SW 1271 (cell line): Measurements from ENCODE around the gene MARK1.

Experiments
- DNase-seq, 2 experiments: peaks; one replicate each; lab custom pipeline; 2025; lab: John Stamatoyannopoulos, UW

MARK1 gene

DNA sequence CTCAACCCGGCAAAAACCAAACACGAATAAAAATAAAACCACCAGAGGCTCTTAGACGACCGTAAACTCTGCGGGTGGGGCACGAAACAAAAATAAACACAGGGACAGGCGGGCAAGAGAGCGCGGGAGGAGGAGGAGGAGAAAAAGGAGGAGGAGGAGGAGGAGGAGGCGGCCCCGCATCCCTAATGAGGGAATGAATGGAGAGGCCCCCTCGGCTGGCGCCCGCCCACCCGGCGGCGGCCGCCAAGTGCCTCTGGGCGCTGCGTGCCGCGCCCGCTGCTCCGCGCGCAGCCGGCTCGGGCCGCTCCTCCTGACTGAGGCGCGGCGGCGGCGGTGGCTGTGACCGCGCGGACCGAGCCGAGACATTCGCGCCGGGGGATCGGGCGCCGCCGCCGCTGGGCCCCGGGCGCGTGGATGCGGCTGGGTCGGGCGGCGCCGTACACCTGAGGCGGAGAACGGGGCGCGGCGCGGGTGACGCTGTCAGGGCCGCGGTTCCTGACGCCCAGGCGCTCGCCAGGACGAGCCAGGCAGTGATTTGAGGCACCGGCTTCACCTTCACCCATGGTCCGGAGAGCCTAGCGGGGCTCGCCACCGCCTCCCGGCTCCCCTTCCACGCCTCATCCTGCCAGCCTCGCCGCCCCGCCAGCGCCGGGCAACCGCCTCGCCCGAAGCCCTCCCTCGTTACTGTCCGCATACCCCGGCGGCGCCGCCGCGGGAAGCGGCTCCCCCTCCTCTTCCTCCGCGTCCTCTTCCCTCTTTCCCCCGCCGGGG is at the start of gene MARK1:
TSS of gene MARK1 (plus strand) at position 229 of the 771 bp plus-strand sequence. CDS start 687 bp downstream, outside the sequence.
- DNase-seq: no peak

GRCh38 chr1:220483700-220484099 is 44.2 kb upstream of the MARK1 start:
- DNase-seq: no peak

- DNase-seq: no peak
These were observed 43.8 kb upstream of the MARK1 start for GRCh38 chr1:220484135-220484534.

- no peak for DNase-seq
These were observed 42.8 kb upstream of the MARK1 start for GRCh38 chr1:220485131-220485530.

GRCh38 chr1:220485791-220486190 is 42.1 kb upstream of the MARK1 start:
- DNase-seq: no peak

DNA sequence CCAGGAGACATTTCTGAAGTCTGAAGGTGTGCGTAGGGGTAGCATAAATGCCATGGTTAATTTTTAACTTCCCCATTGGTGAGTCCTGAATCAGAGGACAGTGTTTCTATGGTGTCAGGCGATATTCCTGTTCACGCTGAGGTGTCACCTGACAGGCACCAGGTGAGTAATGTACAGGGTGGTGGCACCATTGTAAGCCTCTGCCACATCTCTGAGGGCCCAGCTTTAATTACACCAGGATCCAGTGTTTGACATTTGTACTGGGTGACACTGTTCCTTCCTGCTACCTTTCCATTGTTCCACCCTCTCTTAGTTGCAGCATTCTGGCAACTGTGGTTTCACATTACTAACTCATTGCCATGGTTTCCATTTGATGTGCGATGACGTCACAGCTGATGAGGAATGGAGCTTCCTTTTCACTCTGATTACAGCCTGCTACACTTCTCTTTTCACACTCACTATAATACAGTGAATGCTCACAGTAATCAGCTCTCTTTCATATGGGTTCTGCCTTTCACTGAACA is 40.6 kb upstream of the MARK1 start:
- DNase-seq: no peak

DNA sequence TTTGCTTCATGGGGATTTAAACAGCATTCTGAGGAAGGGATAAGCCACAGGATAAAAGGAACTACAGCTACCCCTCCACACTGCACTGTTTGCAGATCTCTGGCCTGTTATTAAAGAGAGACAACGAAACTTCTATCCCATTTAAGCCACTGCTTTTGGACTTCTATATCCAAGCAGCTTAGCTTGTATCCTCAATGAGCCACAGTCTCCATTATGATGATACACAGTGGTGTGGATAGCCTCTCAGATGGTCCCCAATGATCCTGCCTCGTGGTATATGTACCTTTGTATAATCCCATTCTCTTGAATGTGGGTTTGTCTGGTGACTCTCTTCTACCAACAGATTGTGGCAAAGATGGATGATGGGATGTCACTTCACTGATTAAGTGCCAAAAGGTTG is 36.0 kb upstream of the MARK1 start:
- DNase-seq: no peak

DNA sequence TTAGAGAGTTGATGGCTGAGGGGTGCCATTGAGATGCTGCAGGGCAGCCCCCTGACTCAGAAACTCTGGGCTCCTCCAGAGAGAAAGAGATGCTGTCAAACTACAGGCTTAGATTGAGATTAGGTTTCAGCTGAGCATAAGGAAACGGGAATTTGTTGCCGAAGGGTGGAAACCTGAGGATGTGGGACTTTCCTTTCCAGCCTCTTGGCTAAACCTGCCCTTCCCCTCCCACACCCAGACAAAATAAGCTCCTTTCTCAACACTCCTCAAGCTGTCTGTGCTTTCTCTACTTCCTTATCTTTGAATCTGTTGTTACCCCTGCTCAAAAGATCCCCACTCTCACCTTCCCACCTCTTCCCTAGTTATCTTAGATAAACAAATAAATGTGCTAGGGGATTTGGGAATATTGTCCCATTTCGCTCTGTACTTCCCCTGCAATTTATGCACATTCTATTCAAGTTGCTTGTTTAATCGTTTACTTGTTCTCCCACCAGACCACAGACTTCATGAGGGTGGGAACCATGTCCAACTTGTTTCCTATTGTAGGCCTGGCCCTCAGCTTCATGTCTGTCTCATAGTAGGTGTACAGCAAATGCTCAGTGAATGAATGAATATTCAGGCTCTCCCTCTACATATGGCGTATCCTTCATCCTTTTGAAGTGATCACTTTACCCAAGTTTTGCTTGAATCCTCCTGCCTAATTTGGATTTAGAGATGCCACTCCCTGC is 30.6 kb upstream of the MARK1 start:
- no peak for DNase-seq

DNA sequence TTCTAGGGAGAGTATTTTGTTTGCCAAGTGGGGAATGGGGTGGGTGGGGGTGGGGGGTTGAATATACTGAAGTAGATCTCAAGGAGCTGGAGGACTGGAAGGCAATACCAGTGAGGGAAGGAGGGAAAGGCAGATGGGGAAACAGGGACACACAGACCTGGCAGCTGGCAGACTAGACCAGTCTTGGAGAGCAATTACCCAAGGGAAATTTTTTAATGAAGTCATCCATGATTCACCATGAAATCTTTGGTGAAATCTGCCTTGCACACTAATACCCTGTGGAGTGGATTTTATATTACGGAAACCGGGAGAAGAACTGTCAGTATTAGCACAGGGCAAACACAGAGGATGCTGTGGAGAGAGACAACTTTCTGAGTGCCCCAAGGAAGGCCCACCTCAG is 29.7 kb upstream of the MARK1 start:
- no peak for DNase-seq

DNA sequence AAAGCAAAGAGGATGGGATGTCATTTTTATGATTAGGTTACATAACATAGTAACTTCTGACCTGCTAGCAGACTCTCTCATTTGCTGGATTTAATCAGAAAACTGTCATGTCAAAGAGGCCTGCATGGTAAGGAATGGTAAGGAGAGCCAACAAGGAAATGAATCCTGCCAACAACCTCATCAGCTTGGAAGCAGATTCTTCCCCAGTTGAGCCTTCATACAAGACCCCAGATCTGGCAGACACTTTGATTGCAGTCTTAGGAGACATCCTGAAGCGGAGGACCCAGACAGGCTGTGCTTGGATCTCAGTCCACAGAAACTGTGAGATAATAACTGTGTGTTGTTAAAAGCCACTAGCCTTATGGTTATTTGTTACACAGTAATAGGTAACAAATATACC is 27.6 kb upstream of the MARK1 start:
- no peak for DNase-seq

DNA sequence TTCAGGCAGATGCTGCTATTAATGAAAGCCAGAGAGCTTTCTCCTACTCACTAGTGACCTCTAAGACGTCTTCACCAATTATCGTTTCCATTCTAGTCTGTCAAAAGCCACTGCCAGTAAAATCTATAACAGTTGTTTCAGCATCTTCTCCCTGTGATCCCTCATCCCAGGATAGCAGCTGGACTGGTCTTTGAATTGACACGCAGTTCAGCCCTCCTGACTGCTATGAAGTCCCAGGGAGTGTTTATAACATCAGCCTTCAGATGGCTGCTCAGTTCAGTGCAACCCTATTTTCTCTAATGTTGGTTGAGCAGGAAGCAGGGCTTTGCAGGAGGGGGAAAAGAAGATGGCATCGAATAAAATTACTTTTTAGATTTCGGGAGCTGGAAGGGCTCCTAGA is 23.6 kb upstream of the MARK1 start:
- no peak for DNase-seq

DNA sequence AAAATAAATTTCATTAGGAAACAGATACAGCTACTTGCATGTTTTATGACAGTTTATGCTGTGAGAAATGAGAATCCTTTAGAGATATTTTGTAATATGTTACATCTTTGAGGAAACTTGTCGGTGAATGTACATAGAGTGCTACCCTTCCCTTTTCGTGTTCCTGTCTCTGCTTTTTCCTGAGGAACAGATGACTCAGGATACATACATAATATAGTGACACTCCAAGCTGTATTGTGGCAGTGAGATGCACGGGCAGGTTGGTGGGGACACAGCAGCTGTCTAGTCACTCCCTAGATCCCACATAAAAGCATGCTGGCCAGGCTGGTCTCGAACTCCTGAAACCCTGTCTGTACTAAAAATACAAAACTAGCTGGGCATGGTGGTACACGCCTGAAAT is 20.9 kb upstream of the MARK1 start:
- no peak for DNase-seq

GRCh38 chr1:220511179-220511578 is 16.8 kb upstream of the MARK1 start:
- DNase-seq: no peak

DNA sequence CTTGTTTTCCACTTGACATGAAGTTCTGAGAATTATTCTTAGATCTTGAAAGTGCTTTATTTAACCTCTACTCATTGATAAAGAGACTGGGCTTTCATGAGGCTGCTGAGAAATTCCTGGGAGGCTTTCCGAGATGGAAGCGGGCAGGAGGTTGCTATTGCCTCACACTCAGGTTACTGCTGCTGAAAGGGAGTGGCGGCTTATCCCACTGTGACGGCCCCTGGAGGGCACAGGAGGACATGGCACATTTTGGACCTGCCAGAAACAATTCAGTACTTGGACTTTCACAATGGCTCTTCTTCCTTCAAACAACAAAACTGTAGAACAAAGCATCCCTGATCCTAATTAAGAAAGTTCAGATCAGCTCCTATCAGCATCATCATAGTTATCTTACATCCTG is 16.2 kb upstream of the MARK1 start:
- DNase-seq: no peak

GRCh38 chr1:220513834-220514233 is 14.1 kb upstream of the MARK1 start:
- no peak for DNase-seq

DNA sequence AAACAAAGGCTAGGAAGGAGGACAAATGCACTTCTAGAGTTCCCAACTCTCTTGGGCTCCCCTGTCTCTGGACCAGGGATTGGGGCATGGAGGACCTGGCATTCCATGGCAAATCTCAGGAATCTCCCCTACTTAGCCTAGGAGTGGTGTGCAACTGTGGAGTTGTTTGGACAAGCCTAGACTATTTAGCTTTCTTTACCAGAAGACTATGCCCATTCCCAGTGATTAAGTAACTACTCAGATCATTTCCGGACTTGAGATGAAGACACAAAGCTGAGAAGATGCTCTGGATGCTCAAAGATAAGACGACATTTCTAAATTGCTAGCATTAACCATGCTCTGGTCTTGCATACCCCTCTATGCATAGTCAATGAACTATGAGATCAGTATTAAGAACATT is 13.7 kb upstream of the MARK1 start:
- DNase-seq: no peak

- no peak for DNase-seq
These were observed 11.8 kb upstream of the MARK1 start for GRCh38 chr1:220516014-220516721.

DNA sequence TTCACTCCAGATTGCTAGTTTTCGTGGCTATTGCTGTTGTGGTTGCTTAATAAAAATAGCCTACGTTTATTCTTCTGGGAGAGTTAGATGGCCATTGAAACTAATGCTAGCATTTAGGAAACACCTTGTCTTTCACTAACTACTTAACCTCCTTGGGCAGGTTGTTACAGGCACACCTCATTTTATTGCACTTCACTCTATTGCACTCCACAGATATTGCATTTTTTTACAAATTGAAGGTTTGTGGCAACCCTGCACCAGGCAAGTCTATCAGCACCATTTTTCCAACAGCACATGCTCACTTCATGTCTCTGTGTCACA is 11.3 kb upstream of the MARK1 start:
- DNase-seq: no peak

- DNase-seq: no peak
These were observed 6.2 kb upstream of the MARK1 start for GRCh38 chr1:220521778-220522177.

- no peak for DNase-seq
These were observed 1.6 kb upstream of the MARK1 start for GRCh38 chr1:220526294-220526693.

DNA sequence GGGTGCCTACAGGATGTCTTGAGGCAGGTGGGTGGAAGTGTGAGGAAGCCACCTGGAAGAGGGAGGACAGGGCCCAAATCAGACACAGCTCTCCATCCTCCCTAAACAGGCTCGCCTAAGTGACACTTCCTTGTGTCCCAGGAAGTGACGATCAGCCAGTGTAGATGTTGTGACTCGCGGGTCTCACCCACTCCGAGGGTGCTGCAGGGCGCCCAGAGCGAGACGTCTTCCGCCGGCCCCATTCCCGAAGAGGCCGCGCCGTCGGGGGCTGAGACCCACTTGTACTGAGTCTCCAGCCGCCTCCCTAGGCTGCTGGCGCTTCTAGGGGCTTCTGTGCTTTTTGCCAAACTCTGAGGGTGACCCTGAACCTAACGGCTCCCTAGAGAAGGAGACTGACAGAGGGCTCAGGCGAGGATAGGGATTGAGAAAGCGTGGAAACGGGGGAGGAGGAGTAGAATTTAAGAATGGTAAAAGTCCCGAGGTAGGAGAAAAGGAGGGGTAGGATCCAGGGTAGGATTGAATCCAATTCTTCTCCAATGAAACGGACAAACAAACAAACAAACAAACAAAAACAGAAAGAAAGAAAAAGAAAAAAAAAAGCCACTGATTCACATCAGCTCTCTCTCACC is 543 bp upstream of the MARK1 start:
- no peak for DNase-seq
